ENCODE data around the gene OR2AG1. TPM values are rescaled to one million over a fixed set of nuclear protein-coding genes. Genes with fewer than 3 reads are reported as not detected.
A peak's percentile ranks its signal among the peaks of the same experiment; 100 is the strongest.
"Not testable (repeated sequence)": the region's sequence is repeated elsewhere in the genome, so short reads cannot be mapped to it uniquely, and the experiment has no call there.

OR2AG1 gene
- total RNA-seq, 2 donors from 2014 or later: not detected

GRCh38 chr11:6747097-6747668 is 35.6 kb upstream of the OR2AG1 start:
- H3K4me1 Mint-ChIP-seq (ENCODE audit: low read depth in 2 of 2): peaks cover 21 to 22% of the 10 kb centered on the region in 2 donors
- no peak overlapping the region for H3K27ac Mint-ChIP-seq
- peaks cover 13% of the 10 kb centered on the region for H3K36me3 Mint-ChIP-seq
- DNase-seq (ENCODE audit: low spot score) (no peak), ATAC-seq (no peak)
- no peaks in the 10 kb centered on the region for H3K9me3 Mint-ChIP-seq
- no peak overlapping the region for H3K4me3 Mint-ChIP-seq
- H3K27me3 Mint-ChIP-seq: no peaks in the 10 kb centered on the region

DNA sequence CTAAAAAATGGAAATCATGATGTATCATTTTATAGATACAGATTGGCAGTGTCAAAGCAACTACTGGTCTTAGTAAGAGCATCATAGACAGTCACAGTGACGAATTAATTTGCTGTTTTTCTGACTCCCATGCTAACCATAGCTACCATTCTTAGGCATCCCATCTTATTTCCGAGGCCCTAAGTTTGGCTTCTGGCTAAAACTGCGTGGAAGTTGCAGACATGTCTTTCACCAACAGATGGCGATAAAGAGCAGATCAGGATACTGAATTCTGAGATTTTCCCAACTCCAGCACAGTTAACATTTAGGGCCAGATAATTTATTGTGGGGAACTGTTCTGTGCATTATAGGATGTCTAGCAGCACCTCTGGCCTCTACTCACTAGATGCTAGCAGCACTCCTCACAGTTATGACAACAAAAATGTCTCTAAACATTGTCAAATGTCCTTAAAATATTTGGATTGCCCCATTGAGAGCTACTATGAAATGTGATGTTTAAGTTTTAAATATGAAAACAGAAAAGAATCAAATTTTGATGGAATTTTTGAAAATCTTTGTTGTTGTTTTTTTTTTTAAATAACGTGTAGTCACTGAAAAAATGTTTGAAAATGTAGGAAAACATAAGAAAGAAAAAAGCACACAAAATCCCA is 27.4 kb upstream of the OR2AG1 start:
- Mint-ChIP-seq H3K27me3 (no peaks in the 10 kb centered on the region), H3K4me3 (no peak overlapping the region), H3K36me3 (no peaks in the 10 kb centered on the region), H3K4me1 (ENCODE audit: low read depth in 2 of 2) (peaks cover 5 to 11% of the 10 kb centered on the region in 2 donors), H3K9me3 (no peaks in the 10 kb centered on the region), H3K27ac (no peak overlapping the region)
- DNase-seq (ENCODE audit: low spot score) (no peak), ATAC-seq (no peak)

GRCh38 chr11:6755953-6756347 is 26.9 kb upstream of the OR2AG1 start:
- Mint-ChIP-seq H3K36me3 (no peaks in the 10 kb centered on the region), H3K4me3 (no peak overlapping the region), H3K9me3 (no peaks in the 10 kb centered on the region), H3K4me1 (ENCODE audit: low read depth in 2 of 2) (peaks cover 5 to 9% of the 10 kb centered on the region in 2 donors), H3K27me3 (no peaks in the 10 kb centered on the region), H3K27ac (no peak overlapping the region)
- DNase-seq (ENCODE audit: low spot score) (no peak), ATAC-seq (no peak)

DNA sequence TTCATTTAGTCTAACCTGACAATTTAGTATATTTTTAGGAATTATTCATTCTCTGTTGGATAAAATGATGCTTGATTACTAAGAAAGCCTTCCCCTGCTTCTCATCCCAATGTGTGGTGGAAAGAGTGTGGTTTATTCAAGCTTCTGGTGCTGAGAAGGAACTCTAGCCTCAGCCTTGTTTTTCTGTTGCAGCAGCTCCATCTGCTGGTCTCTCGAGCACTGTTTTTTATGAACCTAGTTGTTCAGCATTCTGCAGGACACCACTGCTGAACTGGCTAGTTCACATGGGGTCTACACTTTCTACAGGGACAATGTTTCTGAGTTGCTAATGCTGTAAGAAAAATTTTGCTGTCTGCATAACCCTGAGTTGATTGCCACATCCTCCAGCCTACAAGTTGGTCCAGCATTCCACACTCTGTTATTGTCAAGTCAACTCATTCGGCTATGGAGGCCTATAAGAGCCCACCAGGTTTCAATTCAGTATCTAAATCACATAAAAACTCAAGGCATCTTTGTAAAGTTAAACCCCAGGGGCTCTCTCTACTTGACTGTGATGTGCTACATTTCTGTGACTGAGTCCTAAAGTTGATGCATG is 25.4 kb upstream of the OR2AG1 start:
- DNase-seq (ENCODE audit: low spot score) (peak; percentile 64), ATAC-seq (peak; percentile 62 to 71)
- Mint-ChIP-seq H3K27me3 (peaks cover under 1% of the 10 kb centered on the region in 2 donors), H3K27ac (peak overlapping the region in 1 of 2 donors; percentile 16), H3K4me3 (no peak overlapping the region), H3K4me1 (ENCODE audit: low read depth in 2 of 2) (peaks cover 5 to 9% of the 10 kb centered on the region in 2 donors), H3K36me3 (no peaks in the 10 kb centered on the region), H3K9me3 (no peaks in the 10 kb centered on the region)

GRCh38 chr11:6771926-6772893 is 10.6 kb upstream of the OR2AG1 start, which contains the start of gene OR2AG2:
Gene OR2AG2, minus strand, starts transcription at chr11:6771976. Its CDS starts 3,019 bp downstream, at chr11:6768957.
- Mint-ChIP-seq H3K27me3 (peaks cover 4 to 8% of the 10 kb centered on the region in 2 donors), H3K4me1 (ENCODE audit: low read depth in 2 of 2) (no peaks in the 10 kb centered on the region), H3K4me3 (no peak within 1 kb of the TSS), H3K36me3 (no peaks in the 10 kb centered on the region), H3K27ac (no peak within 1 kb of the TSS), H3K9me3 (no peaks in the 10 kb centered on the region)
- no peak for DNase-seq (ENCODE audit: low spot score)
- no peak for ATAC-seq

DNA sequence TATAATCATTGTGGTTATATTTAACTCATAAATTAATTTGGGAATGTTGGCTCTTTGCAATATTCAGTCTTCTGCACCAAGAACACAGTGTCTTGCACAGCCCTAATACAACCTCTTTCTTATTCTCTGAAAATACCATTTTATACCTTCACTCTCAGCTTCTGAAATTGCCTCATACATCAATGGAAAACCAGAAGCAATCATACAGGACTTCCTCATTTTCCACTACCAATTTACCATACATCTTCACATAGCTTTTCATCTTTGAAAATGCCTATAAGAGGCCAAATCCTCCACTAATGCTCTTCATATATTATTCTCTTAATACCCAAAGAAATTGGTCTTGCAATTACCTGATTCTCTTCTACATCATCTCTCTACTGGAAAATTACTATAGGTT is 4.3 kb upstream of the OR2AG1 start:
- Mint-ChIP-seq H3K9me3 (no peaks in the 10 kb centered on the region), H3K27ac (no peak overlapping the region), H3K4me1 (ENCODE audit: low read depth in 2 of 2) (no peaks in the 10 kb centered on the region), H3K36me3 (no peaks in the 10 kb centered on the region), H3K4me3 (no peak overlapping the region), H3K27me3 (peaks cover 18 to 32% of the 10 kb centered on the region in 2 donors)
- DNase-seq (ENCODE audit: low spot score): no peak
- ATAC-seq: no peak

- Mint-ChIP-seq H3K4me3 (no peak overlapping the region), H3K27ac (no peak overlapping the region), H3K4me1 (ENCODE audit: low read depth in 2 of 2) (no peaks in the 10 kb centered on the region), H3K36me3 (no peaks in the 10 kb centered on the region), H3K9me3 (no peaks in the 10 kb centered on the region), H3K27me3 (peaks cover 25 to 36% of the 10 kb centered on the region in 2 donors)
- no peak for DNase-seq (ENCODE audit: low spot score)
- no peak for ATAC-seq
Measured at GRCh38 chr11:6780829-6781228, 2.0 kb upstream of the OR2AG1 start.

DNA sequence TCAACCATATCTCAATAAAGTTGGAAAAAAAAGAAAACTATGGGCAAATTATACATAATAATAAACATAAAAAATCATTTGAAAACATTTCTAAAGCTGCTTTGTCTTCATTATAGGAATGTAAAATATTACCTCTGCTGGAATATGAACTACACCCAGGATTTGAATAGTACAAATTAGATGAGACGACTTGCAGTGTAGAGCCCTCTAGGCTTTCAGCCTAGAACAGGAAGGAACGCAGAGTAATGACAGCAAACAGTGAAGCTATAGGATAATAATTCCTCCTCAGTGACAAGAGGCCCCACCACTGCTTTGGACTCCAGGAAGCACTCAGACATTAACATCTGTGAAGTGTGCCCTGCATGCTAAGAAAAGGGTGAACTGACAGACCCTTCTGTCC is 7.7 kb downstream of the OR2AG1 start:
- no peaks in the 10 kb centered on the region for H3K9me3 Mint-ChIP-seq
- H3K4me3 Mint-ChIP-seq: no peak overlapping the region
- peaks cover 23 to 41% of the 10 kb centered on the region in 2 donors for H3K27me3 Mint-ChIP-seq
- no peak for ATAC-seq
- H3K36me3 Mint-ChIP-seq: no peaks in the 10 kb centered on the region
- H3K27ac Mint-ChIP-seq: no peak overlapping the region
- no peaks in the 10 kb centered on the region for H3K4me1 Mint-ChIP-seq (ENCODE audit: low read depth in 2 of 2)
- DNase-seq (ENCODE audit: low spot score): no peak

DNA sequence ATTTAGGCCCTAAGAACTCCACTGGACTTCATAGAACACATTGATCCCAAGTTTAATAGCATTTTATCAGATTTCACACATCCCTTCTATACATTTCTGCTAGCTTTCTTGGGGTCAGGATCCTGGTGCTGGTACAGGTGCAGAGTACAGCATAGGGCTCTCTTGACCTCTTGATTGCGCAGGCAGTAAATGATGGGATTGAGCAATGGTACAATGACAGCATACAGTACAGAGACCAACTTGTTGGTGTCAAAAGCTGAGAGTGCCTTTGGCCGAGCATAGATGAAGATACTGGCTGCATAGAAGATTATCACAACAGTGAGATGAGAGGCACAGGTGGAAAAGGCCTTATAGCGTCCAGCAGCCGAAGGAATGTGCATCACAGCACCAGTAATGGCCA is 11.8 kb downstream of the OR2AG1 start:
- Mint-ChIP-seq H3K9me3 (no peaks in the 10 kb centered on the region), H3K4me1 (ENCODE audit: low read depth in 2 of 2) (no peaks in the 10 kb centered on the region), H3K27me3 (peaks cover under 1 to 5% of the 10 kb centered on the region in 2 donors), H3K4me3 (no peak overlapping the region), H3K27ac (no peak overlapping the region), H3K36me3 (no peaks in the 10 kb centered on the region)
- ATAC-seq (no peak), DNase-seq (ENCODE audit: low spot score) (no peak)

- no peak within 1 kb of the TSS for H3K4me3 Mint-ChIP-seq
- peaks cover 12 to 27% of the 10 kb centered on the region in 2 donors for H3K27me3 Mint-ChIP-seq
Measured at GRCh38 chr11:6799402-6799801, 16.6 kb downstream of the OR2AG1 start, which contains the start of gene OR6A2. Gene OR6A2, minus strand, starts transcription at chr11:6799689. Its CDS starts 3,981 bp downstream, at chr11:6795708.

DNA sequence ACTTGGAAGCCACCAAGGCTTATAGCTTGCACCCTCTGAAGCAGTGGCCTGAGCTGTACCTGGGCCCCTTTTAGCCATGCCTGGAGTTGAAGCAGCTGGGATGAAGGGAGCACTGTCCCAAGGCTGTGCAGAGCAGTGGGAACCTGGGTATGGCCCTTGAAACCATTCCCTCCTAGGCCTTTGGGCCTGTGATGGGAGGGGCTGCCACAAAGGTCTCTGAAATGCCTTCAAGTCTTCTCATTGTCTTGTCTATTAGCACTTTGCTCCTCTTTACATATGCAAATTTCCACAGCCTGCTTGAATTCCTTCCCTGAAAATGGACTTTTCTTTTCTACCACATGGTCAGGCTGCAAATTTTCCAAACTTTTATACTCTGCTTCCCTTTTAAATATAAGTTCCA is 18.3 kb downstream of the OR2AG1 start:
- not testable (repeated sequence) for ATAC-seq; H3K4me1 Mint-ChIP-seq (ENCODE audit: low read depth in 2 of 2); H3K9me3 Mint-ChIP-seq; DNase-seq (ENCODE audit: low spot score); H3K4me3 Mint-ChIP-seq; H3K36me3 Mint-ChIP-seq; H3K27ac Mint-ChIP-seq
- H3K27me3 Mint-ChIP-seq: peaks cover 15 to 27% of the 10 kb centered on the region in 2 donors

More at GRCh38 chr11:6799402-6799801, 16.6 kb downstream of the OR2AG1 start, which contains the start of gene OR6A2:
- Mint-ChIP-seq H3K4me1 (ENCODE audit: low read depth in 2 of 2) (no peaks in the 10 kb centered on the region), H3K9me3 (peaks cover 4% of the 10 kb centered on the region), H3K27ac (no peak within 1 kb of the TSS), H3K36me3 (peaks cover 5% of the 10 kb centered on the region)
- DNase-seq (ENCODE audit: low spot score): no peak
- ATAC-seq: no peak

DNA sequence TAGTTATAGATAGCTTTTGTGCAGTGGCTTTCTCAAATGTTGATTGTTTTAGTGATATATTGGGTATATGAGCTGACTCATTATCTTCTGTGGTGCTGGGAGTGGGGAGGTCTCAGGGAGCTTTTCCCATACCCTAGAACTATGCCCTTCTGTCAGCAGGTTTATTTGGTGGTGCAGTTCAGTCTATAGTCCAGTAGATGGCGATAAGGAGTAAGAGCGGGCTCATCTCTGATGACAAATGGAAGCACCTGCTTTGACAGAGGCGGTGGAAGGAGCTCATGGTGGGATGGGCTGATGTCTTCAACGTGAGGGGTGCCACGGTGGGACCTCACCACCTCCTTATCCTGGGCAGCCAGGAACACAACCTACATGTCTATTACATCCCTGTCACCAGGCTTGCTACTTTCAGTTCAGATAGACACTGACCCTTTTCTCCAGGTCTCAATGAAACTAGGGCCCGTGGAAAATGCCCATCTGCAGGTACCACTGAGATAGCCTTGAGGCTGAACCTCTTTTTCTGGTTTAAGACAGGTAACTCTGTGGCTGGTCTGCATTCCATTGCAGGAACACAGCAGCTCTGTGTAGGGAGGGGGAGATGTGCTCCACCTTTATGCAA is 29.7 kb downstream of the OR2AG1 start:
- H3K27ac Mint-ChIP-seq: no peak overlapping the region
- no peaks in the 10 kb centered on the region for H3K9me3 Mint-ChIP-seq
- H3K4me3 Mint-ChIP-seq: no peak overlapping the region
- DNase-seq (ENCODE audit: low spot score): no peak
- peak; percentile 69 to 74 for ATAC-seq
- H3K27me3 Mint-ChIP-seq: peaks cover 33 to 42% of the 10 kb centered on the region in 2 donors
- no peaks in the 10 kb centered on the region for H3K4me1 Mint-ChIP-seq (ENCODE audit: low read depth in 2 of 2)
- H3K36me3 Mint-ChIP-seq: no peaks in the 10 kb centered on the region

- Mint-ChIP-seq H3K27ac (no peak overlapping the region), H3K36me3 (no peaks in the 10 kb centered on the region), H3K4me3 (no peak overlapping the region), H3K4me1 (ENCODE audit: low read depth in 2 of 2) (no peaks in the 10 kb centered on the region), H3K27me3 (peaks cover 23 to 30% of the 10 kb centered on the region in 2 donors), H3K9me3 (no peaks in the 10 kb centered on the region)
- no peak for DNase-seq (ENCODE audit: low spot score)
- ATAC-seq: no peak
Measured at GRCh38 chr11:6813656-6814055, 30.8 kb downstream of the OR2AG1 start.
